Left hindlimb (tissue), 1 donor: ENCODE results near the gene KCTD5.
"Not testable (repeated sequence)": the region's sequence is repeated elsewhere in the genome, so short reads cannot be mapped to it uniquely, and the experiment has no call there.

Source experiments
- DNase-seq: peaks from one replicate; pipeline ENCODE4 v3.0.0-alpha.2; 2018

KCTD5 gene

GRCh38 chr16:2710711-2711231, 28.4 kb downstream of the KCTD5 start:
- peak; percentile 27 for DNase-seq

- DNase-seq: no peak
Observed at GRCh38 chr16:2711370-2712062, 29.2 kb downstream of the KCTD5 start.

DNA sequence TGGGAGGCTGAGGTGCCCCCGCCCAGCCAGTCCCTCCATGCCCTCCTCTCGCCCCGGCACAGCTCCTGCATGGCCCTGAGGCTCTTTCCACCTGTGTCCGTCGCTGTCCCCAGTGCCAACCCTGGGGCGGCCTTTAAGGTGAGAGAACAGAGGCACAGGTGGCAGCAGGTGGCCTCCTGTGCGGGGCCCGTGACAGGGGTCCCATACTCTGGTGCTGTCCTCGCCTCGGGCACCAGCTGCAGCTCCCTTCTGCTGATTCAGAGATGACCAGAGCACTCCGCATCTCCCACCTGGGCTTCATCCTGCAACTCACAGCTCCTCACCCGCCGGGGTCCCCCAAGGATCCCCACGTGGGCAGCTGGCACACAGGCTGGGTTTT, 29.7 kb downstream of the KCTD5 start:
- DNase-seq: no peak

- no peak for DNase-seq
Observed at GRCh38 chr16:2712546-2712945, 30.2 kb downstream of the KCTD5 start.

DNA sequence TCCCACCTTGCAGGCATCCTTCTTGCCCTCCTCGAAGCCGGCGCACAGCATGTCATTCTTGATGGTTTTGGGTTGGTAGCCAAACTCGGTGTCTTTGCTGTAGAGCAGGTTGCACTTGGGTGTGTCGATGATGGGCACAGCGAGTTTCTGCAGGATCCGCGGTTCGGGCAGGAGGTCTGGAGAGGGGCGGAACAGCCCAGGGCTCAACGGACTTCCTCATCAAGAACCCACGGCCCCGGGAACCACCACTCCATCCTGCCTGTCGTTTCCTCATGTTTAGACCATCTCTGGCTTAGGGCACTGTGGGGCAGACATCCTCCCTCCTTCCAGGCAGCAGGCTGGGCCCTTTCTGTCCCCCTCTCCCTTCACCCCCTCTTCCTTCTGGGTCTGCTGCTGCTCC, 31.2 kb downstream of the KCTD5 start:
- no peak for DNase-seq

DNA sequence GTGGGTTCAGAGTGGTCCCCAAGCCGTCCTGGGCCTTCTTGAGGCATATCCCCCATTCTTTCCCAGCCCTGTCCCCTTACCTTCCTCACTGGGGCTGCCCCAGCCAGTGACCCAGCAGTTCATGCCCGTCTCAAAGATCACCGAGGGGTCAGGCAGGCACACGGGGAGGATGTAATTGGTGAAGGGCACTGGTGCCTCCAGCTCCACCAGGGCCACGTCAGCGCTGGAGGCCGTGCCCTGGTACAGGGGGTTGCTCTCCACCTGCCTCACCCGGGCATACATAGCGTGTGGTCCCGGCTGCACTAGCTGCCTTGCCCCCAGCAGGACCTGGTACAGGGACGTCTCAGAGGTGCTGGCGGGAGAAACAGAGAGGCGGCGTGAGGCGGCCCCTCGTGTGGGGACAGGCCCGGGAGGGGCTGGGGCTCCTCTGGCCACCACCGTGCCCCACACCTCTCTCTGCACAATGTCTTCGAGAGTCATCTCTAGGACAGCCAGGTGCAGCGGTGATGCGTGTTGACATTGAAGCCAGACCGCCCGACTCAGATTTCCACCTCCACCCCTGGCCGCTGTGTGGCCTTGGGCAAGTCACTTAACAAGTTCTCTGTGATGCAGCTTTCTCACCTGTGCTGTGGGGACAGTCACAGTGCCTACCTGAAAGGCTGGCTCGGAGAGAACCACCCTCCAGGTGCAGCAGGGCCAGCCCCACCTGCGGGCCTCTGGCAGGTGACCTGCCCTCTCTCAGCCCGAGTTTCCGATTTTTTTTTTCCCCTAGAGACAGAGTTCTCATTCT, 31.9 kb downstream of the KCTD5 start:
- no peak for DNase-seq

- no peak for DNase-seq
Observed at GRCh38 chr16:2715064-2715463, 32.7 kb downstream of the KCTD5 start.

- peak; percentile 71 for DNase-seq
Observed at GRCh38 chr16:2715519-2715918, 33.2 kb downstream of the KCTD5 start.

- no peak for DNase-seq
Observed at GRCh38 chr16:2715966-2716885, 33.9 kb downstream of the KCTD5 start.

GRCh38 chr16:2716948-2717347, 34.6 kb downstream of the KCTD5 start:
- no peak for DNase-seq

GRCh38 chr16:2717383-2718263, 35.3 kb downstream of the KCTD5 start:
- no peak for DNase-seq

GRCh38 chr16:2719328-2720063, 37.2 kb downstream of the KCTD5 start:
- peak; percentile 29 for DNase-seq

DNA sequence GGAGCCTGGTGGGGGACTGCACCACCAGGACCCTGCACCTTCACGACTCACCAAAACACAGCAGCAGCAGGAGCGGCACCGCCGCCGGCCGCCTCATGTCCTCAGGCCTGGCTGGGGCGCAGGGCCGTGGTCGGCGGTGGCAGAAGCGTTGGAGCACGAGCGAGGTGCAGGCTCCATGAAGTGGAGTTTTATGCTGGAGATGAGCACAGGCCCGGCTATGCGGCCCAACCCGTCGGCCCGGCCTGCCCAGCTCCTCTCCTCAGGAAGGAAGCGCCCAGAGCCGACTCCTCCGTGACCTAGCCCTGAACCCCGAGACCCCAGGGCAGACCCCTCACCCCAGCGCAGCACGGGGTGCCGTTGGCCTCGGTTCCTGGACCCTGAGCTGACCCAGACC, 37.7 kb downstream of the KCTD5 start, which contains the start of gene PRSS27:
TSS of gene PRSS27 (minus strand) at position 161 of the 394 bp plus-strand sequence. CDS start at position 97, 64 bp downstream.
- DNase-seq: no peak

DNA sequence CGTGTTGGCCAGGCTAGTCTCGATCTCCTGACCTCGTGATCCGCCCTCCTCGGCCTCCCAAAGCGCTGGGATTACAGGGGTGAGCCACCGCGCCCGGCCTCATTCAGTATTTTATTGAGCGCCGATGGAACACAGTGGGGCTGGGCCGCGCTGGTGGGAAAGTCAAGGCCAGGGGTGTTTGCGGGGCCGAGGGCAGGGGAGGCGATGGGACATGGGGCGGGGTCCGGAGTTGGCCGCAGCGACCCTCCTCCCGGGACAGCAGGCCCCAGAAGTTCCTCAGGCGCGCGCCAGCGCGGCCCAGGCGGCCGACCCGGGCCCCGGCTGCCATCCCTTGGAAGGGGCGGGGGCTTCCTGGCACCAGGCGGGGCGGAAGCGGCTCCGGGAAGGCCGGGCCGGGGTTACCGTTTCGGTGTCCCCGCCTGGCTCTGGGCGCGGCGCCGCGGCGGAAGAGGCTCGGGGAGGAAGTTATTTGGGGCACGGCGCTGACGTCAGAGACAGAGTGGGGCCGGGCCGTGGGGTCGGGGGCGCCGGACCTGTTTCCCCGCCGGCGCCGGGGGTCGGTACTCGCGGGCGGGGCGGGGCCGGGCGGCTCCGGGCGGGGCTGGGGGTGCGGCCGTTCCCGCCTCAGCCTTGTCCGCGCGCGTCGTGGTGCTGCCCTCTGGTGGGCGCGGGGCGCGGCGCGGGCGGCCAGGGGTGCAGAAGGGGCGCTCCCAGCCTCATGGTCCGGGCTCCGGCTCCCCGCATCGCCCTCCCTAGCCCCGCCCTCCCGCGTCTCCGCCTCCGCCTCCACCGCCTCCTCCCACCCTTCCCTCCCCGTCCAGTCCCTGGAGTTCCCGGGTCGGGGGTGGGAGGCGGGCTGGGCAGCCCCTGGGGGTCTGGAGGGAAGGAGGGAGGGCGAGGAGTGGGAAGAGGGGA, 38.7 kb downstream of the KCTD5 start:
- peak; percentile 87 for DNase-seq

DNA sequence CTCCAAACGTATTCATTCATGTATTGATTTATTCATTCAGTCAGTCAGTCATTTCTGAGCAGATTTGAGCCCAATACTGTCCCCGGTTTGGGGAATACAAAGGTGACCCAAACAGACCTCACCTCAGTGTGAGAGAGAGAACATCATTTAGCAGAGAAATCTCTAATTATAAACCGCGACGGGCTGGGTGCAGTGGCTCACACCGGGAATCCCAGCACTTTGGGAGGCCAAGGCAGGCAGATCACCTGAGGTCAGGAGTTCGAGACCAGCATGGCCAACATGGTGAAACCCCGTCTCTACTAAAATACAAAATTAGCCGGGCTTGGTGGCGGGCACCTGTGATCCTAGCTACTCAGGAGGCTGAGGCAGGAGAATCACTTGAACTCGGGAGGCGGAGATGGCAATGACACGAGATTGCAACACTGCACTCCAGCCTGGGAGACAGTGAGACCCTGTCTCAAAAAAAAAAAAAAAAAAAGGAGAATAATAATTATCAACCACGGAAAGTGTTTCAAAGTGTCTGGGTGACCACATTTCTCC, 39.4 kb downstream of the KCTD5 start:
- DNase-seq: not testable (repeated sequence)

GRCh38 chr16:2724088-2724676, 41.9 kb downstream of the KCTD5 start:
- DNase-seq: no peak

- peak; percentile 17 for DNase-seq
Observed at GRCh38 chr16:2724816-2725348, 42.6 kb downstream of the KCTD5 start.

DNA sequence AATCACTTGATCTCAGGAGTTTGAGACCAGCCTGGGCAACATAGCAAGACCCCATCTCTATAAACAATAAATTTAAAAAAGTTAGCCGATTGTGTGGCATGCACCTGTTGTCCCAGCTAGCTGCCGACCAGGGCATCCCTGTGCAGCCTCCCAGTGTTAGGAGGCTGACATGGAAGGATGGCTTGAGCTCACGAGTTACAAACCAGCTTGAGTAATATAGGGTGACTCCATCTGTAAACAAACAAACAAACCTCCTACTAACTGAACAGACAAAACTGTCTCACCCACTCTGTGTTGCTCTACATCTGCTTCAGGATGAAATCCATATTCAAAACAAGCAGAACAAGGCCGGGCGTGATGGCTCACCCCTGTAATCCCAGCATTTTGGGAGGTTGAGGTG, 44.6 kb downstream of the KCTD5 start:
- no peak for DNase-seq

DNA sequence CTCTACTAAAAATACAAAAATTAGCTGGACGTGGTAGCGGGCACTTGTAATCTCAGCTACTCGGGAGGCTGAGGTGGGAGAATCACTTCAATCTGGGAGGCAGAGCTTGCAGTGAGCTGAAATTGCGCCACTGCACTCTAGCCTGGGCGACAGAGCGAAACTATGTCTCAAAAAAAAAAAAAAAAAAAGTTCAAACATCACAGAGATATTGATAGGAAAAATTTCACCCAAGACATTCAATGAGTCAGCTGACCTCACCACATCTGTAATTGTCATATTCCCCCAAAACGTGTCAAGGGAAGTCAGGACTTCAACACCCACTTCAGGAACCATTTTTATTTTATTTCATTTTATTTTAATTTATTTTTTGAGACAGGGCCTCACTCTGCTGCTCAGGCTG, 45.7 kb downstream of the KCTD5 start:
- no peak for DNase-seq
